ENCODE results near the gene ARHGAP22. TPM values are rescaled to one million over a fixed set of nuclear protein-coding genes. Genes with fewer than 3 reads are reported as not detected.

The ARHGAP22 gene
- total RNA-seq, 1 donor from 2014 or later = 1.2 TPM

GRCh38 chr10:48533951-48534720 is 70.7 kb downstream of the ARHGAP22 start:
- H3K9me3 Mint-ChIP-seq = no peaks in the 10 kb centered on the region
- no peak overlapping the region for H3K4me3 Mint-ChIP-seq
- intact Hi-C loops (cut with micrococcal nuclease) = no loop called here
- DNase-seq (ENCODE audit: low spot score) = no peak
- H3K4me1 Mint-ChIP-seq (ENCODE audit: low read depth) = no peaks in the 10 kb centered on the region
- no peaks in the 10 kb centered on the region for H3K36me3 Mint-ChIP-seq (ENCODE audit: low read depth)
- H3K27me3 Mint-ChIP-seq (ENCODE audit: insufficient read depth) = peaks cover 10% of the 10 kb centered on the region
- H3K27ac Mint-ChIP-seq = no peak overlapping the region

- H3K36me3 Mint-ChIP-seq (ENCODE audit: low read depth) = no peaks in the 10 kb centered on the region
- H3K27me3 Mint-ChIP-seq (ENCODE audit: insufficient read depth) = peaks cover 10% of the 10 kb centered on the region
- H3K9me3 Mint-ChIP-seq = no peaks in the 10 kb centered on the region
- no peak overlapping the region for H3K27ac Mint-ChIP-seq
- H3K4me3 Mint-ChIP-seq = no peak overlapping the region
- intact Hi-C loops (cut with micrococcal nuclease) = no loop called here
- H3K4me1 Mint-ChIP-seq (ENCODE audit: low read depth) = no peaks in the 10 kb centered on the region
- no peak for DNase-seq (ENCODE audit: low spot score)
Observed at GRCh38 chr10:48533540-48533939, 71.3 kb downstream of the ARHGAP22 start.

- Mint-ChIP-seq H3K27ac (no peak overlapping the region), H3K36me3 (ENCODE audit: low read depth) (no peaks in the 10 kb centered on the region), H3K27me3 (ENCODE audit: insufficient read depth) (peaks cover 10% of the 10 kb centered on the region), H3K4me3 (no peak overlapping the region), H3K4me1 (ENCODE audit: low read depth) (no peaks in the 10 kb centered on the region), H3K9me3 (no peaks in the 10 kb centered on the region)
- intact Hi-C loops (cut with micrococcal nuclease) = no loop called here
- DNase-seq (ENCODE audit: low spot score) = no peak
Observed at GRCh38 chr10:48531486-48531885, 73.4 kb downstream of the ARHGAP22 start.

GRCh38 chr10:48529331-48529730 is 75.5 kb downstream of the ARHGAP22 start:
- no peaks in the 10 kb centered on the region for H3K4me1 Mint-ChIP-seq (ENCODE audit: low read depth)
- no peak overlapping the region for H3K4me3 Mint-ChIP-seq
- no peaks in the 10 kb centered on the region for H3K9me3 Mint-ChIP-seq
- H3K36me3 Mint-ChIP-seq (ENCODE audit: low read depth) = no peaks in the 10 kb centered on the region
- H3K27ac Mint-ChIP-seq = no peak overlapping the region
- intact Hi-C loops (cut with micrococcal nuclease) = no loop called here
- H3K27me3 Mint-ChIP-seq (ENCODE audit: insufficient read depth) = peaks cover 22% of the 10 kb centered on the region
- no peak for DNase-seq (ENCODE audit: low spot score)

- Mint-ChIP-seq H3K27me3 (ENCODE audit: insufficient read depth) (peaks cover 20% of the 10 kb centered on the region), H3K4me3 (no peak overlapping the region), H3K36me3 (ENCODE audit: low read depth) (no peaks in the 10 kb centered on the region), H3K4me1 (ENCODE audit: low read depth) (no peaks in the 10 kb centered on the region), H3K27ac (no peak overlapping the region), H3K9me3 (no peaks in the 10 kb centered on the region)
- intact Hi-C loops (cut with micrococcal nuclease) = no loop called here
- DNase-seq (ENCODE audit: low spot score) = no peak
Observed at GRCh38 chr10:48527756-48528155, 77.1 kb downstream of the ARHGAP22 start.

- intact Hi-C loops (cut with micrococcal nuclease) = no loop called here
- Mint-ChIP-seq H3K4me3 (no peak overlapping the region), H3K27me3 (ENCODE audit: insufficient read depth) (peaks cover 26% of the 10 kb centered on the region), H3K36me3 (ENCODE audit: low read depth) (no peaks in the 10 kb centered on the region), H3K27ac (no peak overlapping the region), H3K4me1 (ENCODE audit: low read depth) (no peaks in the 10 kb centered on the region), H3K9me3 (no peaks in the 10 kb centered on the region)
- DNase-seq (ENCODE audit: low spot score) = no peak
Observed at GRCh38 chr10:48526846-48527505, 77.9 kb downstream of the ARHGAP22 start.

- H3K4me3 Mint-ChIP-seq = no peak overlapping the region
Observed at GRCh38 chr10:48526011-48526821, 78.7 kb downstream of the ARHGAP22 start.

GRCh38 chr10:48525113-48525512 is 79.8 kb downstream of the ARHGAP22 start:
- H3K27me3 Mint-ChIP-seq (ENCODE audit: insufficient read depth) = peaks cover 38% of the 10 kb centered on the region

More at GRCh38 chr10:48526011-48526821, 78.7 kb downstream of the ARHGAP22 start:
- no peaks in the 10 kb centered on the region for H3K9me3 Mint-ChIP-seq
- no peak overlapping the region for H3K27ac Mint-ChIP-seq
- intact Hi-C loops (cut with micrococcal nuclease) = no loop called here
- no peak for DNase-seq (ENCODE audit: low spot score)
- H3K4me1 Mint-ChIP-seq (ENCODE audit: low read depth) = no peaks in the 10 kb centered on the region
- H3K36me3 Mint-ChIP-seq (ENCODE audit: low read depth) = no peaks in the 10 kb centered on the region
- peaks cover 33% of the 10 kb centered on the region for H3K27me3 Mint-ChIP-seq (ENCODE audit: insufficient read depth)

GRCh38 chr10:48523820-48524758 is 80.8 kb downstream of the ARHGAP22 start:
- Mint-ChIP-seq H3K27me3 (ENCODE audit: insufficient read depth) (peaks cover 34% of the 10 kb centered on the region), H3K4me3 (no peak overlapping the region), H3K9me3 (no peaks in the 10 kb centered on the region), H3K36me3 (ENCODE audit: low read depth) (no peaks in the 10 kb centered on the region), H3K4me1 (ENCODE audit: low read depth) (no peaks in the 10 kb centered on the region), H3K27ac (no peak overlapping the region)
- no peak for DNase-seq (ENCODE audit: low spot score)
- intact Hi-C loops (cut with micrococcal nuclease) = no loop called here

More at GRCh38 chr10:48525113-48525512, 79.8 kb downstream of the ARHGAP22 start:
- H3K4me1 Mint-ChIP-seq (ENCODE audit: low read depth) = no peaks in the 10 kb centered on the region
- intact Hi-C loops (cut with micrococcal nuclease) = no loop called here
- H3K9me3 Mint-ChIP-seq = no peaks in the 10 kb centered on the region
- no peak overlapping the region for H3K27ac Mint-ChIP-seq
- no peak overlapping the region for H3K4me3 Mint-ChIP-seq
- no peak for DNase-seq (ENCODE audit: low spot score)
- no peaks in the 10 kb centered on the region for H3K36me3 Mint-ChIP-seq (ENCODE audit: low read depth)

- H3K36me3 Mint-ChIP-seq (ENCODE audit: low read depth) = no peaks in the 10 kb centered on the region
- H3K9me3 Mint-ChIP-seq = no peaks in the 10 kb centered on the region
- H3K4me1 Mint-ChIP-seq (ENCODE audit: low read depth) = no peaks in the 10 kb centered on the region
- intact Hi-C loops (cut with micrococcal nuclease) = no loop called here
- H3K27me3 Mint-ChIP-seq (ENCODE audit: insufficient read depth) = peaks cover 36% of the 10 kb centered on the region
- DNase-seq (ENCODE audit: low spot score) = no peak
- H3K4me3 Mint-ChIP-seq = no peak overlapping the region
- no peak overlapping the region for H3K27ac Mint-ChIP-seq
Observed at GRCh38 chr10:48523212-48523819, 81.6 kb downstream of the ARHGAP22 start.

GRCh38 chr10:48522011-48522765 is 82.7 kb downstream of the ARHGAP22 start:
- no peak for DNase-seq (ENCODE audit: low spot score)
- Mint-ChIP-seq H3K4me3 (no peak overlapping the region), H3K27me3 (ENCODE audit: insufficient read depth) (peaks cover 39% of the 10 kb centered on the region), H3K9me3 (no peaks in the 10 kb centered on the region), H3K4me1 (ENCODE audit: low read depth) (no peaks in the 10 kb centered on the region), H3K36me3 (ENCODE audit: low read depth) (no peaks in the 10 kb centered on the region), H3K27ac (no peak overlapping the region)
- intact Hi-C loops (cut with micrococcal nuclease) = no loop called here
